OCI-LY7 (cell line): ENCODE measurements around the gene OR10D3. TPM values are rescaled to one million over a fixed set of nuclear protein-coding genes. Genes with fewer than 3 reads are reported as not detected.
"Not testable (repeated sequence)": the region's sequence is repeated elsewhere in the genome, so short reads cannot be mapped to it uniquely, and the experiment has no call there.

Experiments
- BruUV-seq: library from RNA; stranded (reverse); fragments of 400-500 nt; replicated peaks from 2 replicates; lab custom pipeline; 2021; lab: Mats Ljungman, UMichigan
- CTCF ChIA-PET: fragments of 300-600 bp; sonication (Branson Sonifier 250); formaldehyde crosslinking; loops from one replicate; lab custom pipeline; 2022; ENCODE audit warnings: antibody characterized with exemption; ENCODE audit not compliant: unreplicated experiment; lab: Charles Lee
- POLR2A ChIA-PET: fragments of 300-600 bp; sonication (Branson Sonifier 250); formaldehyde crosslinking; loops from one replicate; lab custom pipeline; 2022; ENCODE audit warnings: antibody characterized with exemption; lab: Charles Lee
- DNase-seq: peaks from one replicate; pipeline ENCODE4 v3.0.0-alpha.2; 2015; ENCODE audit warnings: low spot score
- H2AFZ ChIP-seq: fragments of 200-600 bp; sonication (generic), shearing (Covaris generic); 2 replicates; pipeline ENCODE4 v1.6.1; 2014; ENCODE audit warnings: mild to moderate bottlenecking, antibody characterized with exemption, low read length, moderate library complexity
- H3K27ac ChIP-seq: fragments of 200-600 bp; sonication (generic); 2 replicates; pipeline ENCODE4 v1.5.1; 2014; ENCODE audit warnings: mixed run types, low read depth, mild to moderate bottlenecking, moderate library complexity, low read length, inconsistent platforms; ENCODE audit not compliant: poor library complexity, severe bottlenecking
- H3K36me3 ChIP-seq: fragments of 200-600 bp; sonication (generic); 2 replicates; pipeline ENCODE4 v1.6.1; 2014; ENCODE audit warnings: mild to moderate bottlenecking, antibody characterized with exemption, low read length, moderate library complexity, mixed read lengths; ENCODE audit not compliant: insufficient read depth
- H3K4me1 ChIP-seq: fragments of 200-600 bp; sonication (generic); 2 replicates; pipeline ENCODE4 v1.5.1; 2014; ENCODE audit warnings: mild to moderate bottlenecking, low read length; ENCODE audit not compliant: insufficient read depth, poor library complexity, severe bottlenecking
- H3K4me2 ChIP-seq: fragments of 200-600 bp; sonication (generic); 2 replicates; pipeline ENCODE4 v1.6.1; 2014; ENCODE audit warnings: mild to moderate bottlenecking, low read length
- H3K4me3 ChIP-seq: fragments of 200-600 bp; sonication (generic); 2 replicates; pipeline ENCODE4 v1.5.1; 2014; ENCODE audit warnings: mild to moderate bottlenecking, low read depth, low read length; ENCODE audit not compliant: poor library complexity, severe bottlenecking
- H3K79me2 ChIP-seq: fragments of 200-600 bp; sonication (generic); 2 replicates; pipeline ENCODE4 v1.6.1; 2016; ENCODE audit warnings: low read depth, mild to moderate bottlenecking, low read length, moderate library complexity, mixed read lengths; ENCODE audit not compliant: insufficient read depth
- H3K9me2 ChIP-seq: fragments of 200-600 bp; sonication (generic); 2 replicates; pipeline ENCODE4 v1.6.1; 2016; ENCODE audit warnings: mild to moderate bottlenecking, low read length, mixed read lengths; ENCODE audit not compliant: insufficient read depth
- H3K9me3 ChIP-seq: fragments of 200-600 bp; sonication (generic); 2 replicates; pipeline ENCODE4 v1.6.1; 2014; ENCODE audit warnings: mild to moderate bottlenecking, mixed run types, low read length, mixed read lengths
- H4K20me1 ChIP-seq: fragments of 200-600 bp; sonication (generic); 2 replicates; pipeline ENCODE4 v1.6.1; 2014; ENCODE audit warnings: mild to moderate bottlenecking, antibody characterized with exemption, low read length, moderate library complexity, mixed read lengths; ENCODE audit not compliant: insufficient read depth
- EZH2phosphoT487 ChIP-seq: fragments of 200-600 bp; sonication (generic); IDR thresholded peaks from 2 replicates; pipeline ENCODE4 v1.6.1; 2018; ENCODE audit warnings: low read depth, borderline replicate concordance, mild to moderate bottlenecking, mixed run types, antibody characterized with exemption, low read length, moderate library complexity, mixed read lengths
- intact Hi-C: fragments of 100-400 bp; cut with micrococcal nuclease; formaldehyde crosslinking; loops from one replicate; pipeline ENCODE4 v1.10.0; 2022; ENCODE audit not compliant: unreplicated experiment
- total RNA-seq, 2 experiments: library from RNA; depleted of rRNA in 1 of 2; stranded (reverse); fragments of >200 nt in 1 of 2; shearing (Covaris generic) in 1 of 2; gene quantifications; 2 replicates each; pipeline ENCODE4 v1.2.3, GENCODE V29; 2014 to 2022
- TF ChIP-seq, protein P1 (sequence below): fragments of 200-600 bp; sonication (generic); conservative IDR thresholded peaks from 2 replicates; pipeline ENCODE4 v1.5.1; 2014; ENCODE audit warnings: mild to moderate bottlenecking, antibody characterized with exemption, low read length, moderate library complexity, mixed read lengths

OR10D3 gene
- total RNA-seq, 2 experiments from 2014 or later = not detected

DNA sequence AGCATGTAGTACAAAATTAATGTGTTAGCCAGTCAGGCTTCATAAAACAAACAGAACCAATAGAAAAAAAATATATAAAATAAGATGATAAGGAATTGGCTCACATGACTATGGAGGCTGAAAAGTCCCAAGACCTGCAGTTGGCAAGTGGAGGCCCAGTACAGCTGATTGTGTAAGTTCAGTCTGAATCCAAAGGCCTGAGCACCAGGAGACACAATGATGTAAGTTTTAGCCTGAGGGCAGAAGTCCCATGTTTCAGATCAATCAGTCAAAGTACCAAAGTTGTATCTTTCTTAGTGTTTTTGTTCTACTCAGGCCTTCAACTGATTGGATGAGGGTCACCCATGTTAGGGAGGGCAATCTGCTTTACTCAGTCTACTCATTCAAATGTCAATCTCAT lies 14.3 kb upstream of the OR10D3 start:
- H3K79me2 ChIP-seq = no peaks in the 10 kb centered on the region

DNA sequence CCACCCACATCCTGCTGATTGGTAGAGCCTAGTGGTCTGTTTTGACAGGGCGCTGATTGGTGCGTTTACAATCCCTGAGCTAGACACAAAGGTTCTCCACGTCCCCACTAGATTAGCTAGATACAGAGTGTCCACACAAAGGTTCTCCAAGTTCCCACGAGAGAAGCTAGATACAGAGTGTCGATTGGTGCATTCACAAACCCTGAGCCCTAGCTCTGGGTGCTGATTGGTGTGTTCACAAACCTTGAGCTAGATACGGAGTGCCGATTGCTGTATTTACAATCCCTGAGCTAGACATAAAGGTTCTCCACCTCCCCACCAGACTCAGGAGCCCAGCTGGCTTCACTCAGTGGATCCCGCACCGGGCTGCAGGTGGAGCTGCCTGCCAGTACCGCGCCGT lies 12.8 kb upstream of the OR10D3 start:
- H3K4me2 ChIP-seq, POLR2A ChIA-PET, DNase-seq, H3K9me2 ChIP-seq, H3K79me2 ChIP-seq, intact Hi-C loops, H2AFZ ChIP-seq, H3K4me3 ChIP-seq, H3K36me3 ChIP-seq, CTCF ChIA-PET, BruUV-seq, H3K27ac ChIP-seq, H4K20me1 ChIP-seq, H3K4me1 ChIP-seq, H3K9me3 ChIP-seq: not testable (repeated sequence)

More for the DNA sequence above, 14.3 kb upstream of the OR10D3 start:
- Histone ChIP-seq H3K27ac (no peak overlapping the region), H2AFZ (no peak overlapping the region), H3K36me3 (no peaks in the 10 kb centered on the region), H3K9me3 (no peaks in the 10 kb centered on the region), H3K4me3 (no peak overlapping the region), H3K9me2 (no peaks in the 10 kb centered on the region), H3K4me1 (no peaks in the 10 kb centered on the region), H4K20me1 (no peaks in the 10 kb centered on the region; the same call in 1 of the 2 replicates), H3K4me2 (no peak overlapping the region)
- POLR2A ChIA-PET = no interaction called here
- intact Hi-C loops = no loop called here
- DNase-seq = no peak
- no TSS peak for BruUV-seq
- CTCF ChIA-PET = no interaction called here
- TF ChIP-seq, protein P1, sequence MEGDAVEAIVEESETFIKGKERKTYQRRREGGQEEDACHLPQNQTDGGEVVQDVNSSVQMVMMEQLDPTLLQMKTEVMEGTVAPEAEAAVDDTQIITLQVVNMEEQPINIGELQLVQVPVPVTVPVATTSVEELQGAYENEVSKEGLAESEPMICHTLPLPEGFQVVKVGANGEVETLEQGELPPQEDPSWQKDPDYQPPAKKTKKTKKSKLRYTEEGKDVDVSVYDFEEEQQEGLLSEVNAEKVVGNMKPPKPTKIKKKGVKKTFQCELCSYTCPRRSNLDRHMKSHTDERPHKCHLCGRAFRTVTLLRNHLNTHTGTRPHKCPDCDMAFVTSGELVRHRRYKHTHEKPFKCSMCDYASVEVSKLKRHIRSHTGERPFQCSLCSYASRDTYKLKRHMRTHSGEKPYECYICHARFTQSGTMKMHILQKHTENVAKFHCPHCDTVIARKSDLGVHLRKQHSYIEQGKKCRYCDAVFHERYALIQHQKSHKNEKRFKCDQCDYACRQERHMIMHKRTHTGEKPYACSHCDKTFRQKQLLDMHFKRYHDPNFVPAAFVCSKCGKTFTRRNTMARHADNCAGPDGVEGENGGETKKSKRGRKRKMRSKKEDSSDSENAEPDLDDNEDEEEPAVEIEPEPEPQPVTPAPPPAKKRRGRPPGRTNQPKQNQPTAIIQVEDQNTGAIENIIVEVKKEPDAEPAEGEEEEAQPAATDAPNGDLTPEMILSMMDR = no peak
- no peak for TF ChIP-seq EZH2phosphoT487

DNA sequence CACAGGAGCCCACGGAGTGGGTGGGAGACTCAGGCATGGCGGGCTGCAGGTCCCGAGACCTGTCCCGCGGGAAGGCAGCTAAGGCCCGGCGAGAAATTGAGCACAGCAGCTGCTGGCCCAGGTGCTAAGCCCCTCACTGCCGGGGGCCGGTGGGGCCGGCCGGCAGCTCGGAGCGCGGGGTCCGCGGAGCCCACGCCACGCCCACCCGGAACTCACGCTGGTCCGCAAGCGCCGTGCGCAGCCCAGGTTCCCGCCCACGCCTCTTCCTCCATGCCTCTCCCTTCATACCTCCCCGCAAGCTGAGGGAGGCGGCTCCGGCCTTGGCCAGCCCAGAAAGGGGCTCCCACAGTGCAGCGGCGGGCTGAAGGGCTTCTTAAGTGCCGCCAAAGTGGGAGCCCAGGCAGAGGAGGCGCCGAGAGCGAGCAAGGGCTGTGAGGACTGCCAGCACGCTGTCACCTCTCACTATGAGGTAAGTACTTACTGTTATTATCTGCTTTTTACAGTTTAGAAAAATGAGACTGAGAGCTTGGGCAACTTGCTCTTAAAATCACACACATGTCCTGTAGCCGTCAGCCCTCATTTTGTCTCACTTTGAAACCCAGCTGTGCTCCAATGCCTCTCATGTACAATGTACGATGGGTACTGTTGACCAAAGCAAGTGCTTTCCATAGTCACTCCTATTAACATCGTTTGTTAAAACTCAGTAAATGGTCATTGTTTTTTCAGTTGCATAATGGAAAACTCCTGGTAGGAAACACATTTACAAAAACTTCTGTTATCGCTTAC lies 12.2 kb upstream of the OR10D3 start:
- Histone ChIP-seq H3K4me3 (no peak overlapping the region), H3K9me2 (no peaks in the 10 kb centered on the region), H3K4me1 (no peaks in the 10 kb centered on the region), H3K27ac (no peak overlapping the region), H3K4me2 (no peak overlapping the region), H4K20me1 (no peaks in the 10 kb centered on the region; the same call in 1 of the 2 replicates), H3K36me3 (no peaks in the 10 kb centered on the region), H3K9me3 (no peaks in the 10 kb centered on the region), H2AFZ (no peak overlapping the region), H3K79me2 (no peaks in the 10 kb centered on the region)
- TF ChIP-seq, protein P1 = no peak
- no peak for TF ChIP-seq EZH2phosphoT487
- BruUV-seq = no TSS peak
- ChIA-PET POLR2A (interaction anchor here (0.6 kb wide), 1 partner anchor 235 kb away, joined by 4 read pairs; no protein-coding TSS in a partner anchor), CTCF (no interaction called here)
- no peak for DNase-seq
- intact Hi-C loops = no loop called here
